GM23338 (cell line): Measurements from ENCODE around the gene CCN5. TPM values are rescaled to one million over a fixed set of nuclear protein-coding genes. Genes with fewer than 3 reads are reported as not detected.
A peak's percentile ranks its signal among the peaks of the same experiment; 100 is the strongest.

Experiments used
- ATAC-seq: fragments of 200-7000 bp; cut with Tn5 transposase; 3 replicates; pipeline ENCODE4 v1.9.1; 2020
- DNase-seq: peaks from one replicate; pipeline ENCODE4 v3.0.0-alpha.2; 2015; ENCODE audit warnings: low spot score
- H2AFZ ChIP-seq: fragments of 200-600 bp; sonication (generic); 2 replicates; pipeline ENCODE4 v1.8.0; 2016; ENCODE audit warnings: antibody characterized with exemption, mild to moderate bottlenecking, moderate library complexity
- H3F3A ChIP-seq: fragments of 200-600 bp; sonication (generic); replicated peaks from 2 replicates; pipeline ENCODE4 v1.8.0; 2017; ENCODE audit warnings: antibody characterized with exemption, mixed run types, low read depth
- H3K27ac ChIP-seq: fragments of 200-600 bp; sonication (generic); 2 replicates; pipeline ENCODE4 v1.6.1; 2016; ENCODE audit warnings: low read depth
- H3K27me3 ChIP-seq: fragments of 200-600 bp; sonication (generic); 2 replicates; pipeline ENCODE4 v1.8.0; 2016; ENCODE audit warnings: mild to moderate bottlenecking, mixed run types, moderate library complexity; ENCODE audit not compliant: insufficient read depth
- H3K36me3 ChIP-seq: fragments of 200-600 bp; sonication (generic); 2 replicates; pipeline ENCODE4 v1.8.0; 2016; ENCODE audit warnings: mild to moderate bottlenecking; ENCODE audit not compliant: insufficient read depth
- H3K4me1 ChIP-seq: fragments of 200-600 bp; sonication (generic); 2 replicates; pipeline ENCODE4 v1.8.0; 2016; ENCODE audit warnings: mild to moderate bottlenecking, moderate library complexity; ENCODE audit not compliant: insufficient read depth
- H3K4me2 ChIP-seq: fragments of 200-600 bp; sonication (generic); 2 replicates; pipeline ENCODE4 v1.7.1; 2017; ENCODE audit warnings: mixed run types
- H3K4me3 ChIP-seq: fragments of 200-600 bp; sonication (generic); 2 replicates; pipeline ENCODE4 v1.6.1; 2016; ENCODE audit warnings: mixed run types
- H3K79me2 ChIP-seq: fragments of 200-600 bp; sonication (generic); replicated peaks from 2 replicates; pipeline ENCODE4 v1.8.0; 2017; ENCODE audit warnings: mild to moderate bottlenecking; ENCODE audit not compliant: insufficient read depth
- H3K9me2 ChIP-seq: fragments of 200-600 bp; sonication (generic); 2 replicates; pipeline ENCODE4 v1.8.0; 2017; ENCODE audit not compliant: insufficient read depth
- H4K20me1 ChIP-seq: fragments of 200-600 bp; sonication (generic); replicated peaks from 2 replicates; pipeline ENCODE4 v1.8.0; 2017; ENCODE audit warnings: mild to moderate bottlenecking; ENCODE audit not compliant: insufficient read depth
- H3K27ac Mint-ChIP-seq: 2 replicates; pipeline ENCODE4 v1.8.0; 2020; ENCODE audit warnings: inconsistent platforms, mild to moderate bottlenecking, moderate library complexity, mixed read lengths
- H3K27me3 Mint-ChIP-seq: 3 replicates; pipeline ENCODE4 v1.8.0; 2022; ENCODE audit warnings: low read depth, mild to moderate bottlenecking, moderate library complexity, mixed read lengths, inconsistent platforms; ENCODE audit not compliant: insufficient read depth, poor library complexity
- H3K36me3 Mint-ChIP-seq: 3 replicates; pipeline ENCODE4 v1.8.0; 2021; ENCODE audit warnings: low read depth, mild to moderate bottlenecking, inconsistent platforms, moderate library complexity, mixed read lengths
- H3K4me1 Mint-ChIP-seq: 3 replicates; pipeline ENCODE4 v1.8.0; 2020; ENCODE audit warnings: mild to moderate bottlenecking, inconsistent platforms, mixed read lengths
- H3K4me3 Mint-ChIP-seq: 3 replicates; pipeline ENCODE4 v1.8.0; 2021; ENCODE audit warnings: moderate library complexity, mild to moderate bottlenecking, inconsistent platforms, mixed read lengths
- H3K9me3 Mint-ChIP-seq: 3 replicates; pipeline ENCODE4 v1.8.0; 2020; ENCODE audit warnings: moderate library complexity, mild to moderate bottlenecking, inconsistent platforms, mixed read lengths
- ETS1 ChIP-seq: IDR thresholded peaks from 2 replicates; pipeline ENCODE4 v1.6.1; 2016; ENCODE audit warnings: antibody characterized with exemption
- EZH2phosphoT487 ChIP-seq: fragments of 200-600 bp; sonication (generic); IDR thresholded peaks from one replicate; pipeline ENCODE4 v1.8.1; 2018; ENCODE audit warnings: antibody characterized with exemption; ENCODE audit not compliant: unreplicated experiment
- JUNB ChIP-seq: IDR thresholded peaks from one replicate; pipeline ENCODE4 v1.6.1; 2016; ENCODE audit warnings: antibody characterized with exemption; ENCODE audit not compliant: unreplicated experiment
- POLR2AphosphoS5 ChIP-seq: IDR thresholded peaks from 2 replicates; pipeline ENCODE4 v1.6.1; 2016; ENCODE audit warnings: antibody characterized with exemption, low read depth
- ZNF114 ChIP-seq: fragments of 250-450 bp; sonication (Bioruptor Pico); IDR thresholded peaks from 2 replicates; pipeline ENCODE4 v1.5.0; 2020; ENCODE audit warnings: mild to moderate bottlenecking, moderate library complexity
- ZNF331 ChIP-seq: fragments of 250-450 bp; sonication (Bioruptor Pico); IDR thresholded peaks from 2 replicates; pipeline ENCODE4 v1.5.0; 2020; ENCODE audit warnings: low read depth, mild to moderate bottlenecking, moderate library complexity
- polyA plus RNA-seq: library from polyadenylated mRNA; unstranded; fragments of >200 nt; fragmentation: Nextera tagmentation; extraction: Ambion mirVana; gene quantifications from 2 replicates; pipeline ENCODE4 v1.2.1, GENCODE V29; 2016
- total RNA-seq: library from RNA; depleted of rRNA; stranded (reverse); fragments of >200 nt; shearing (Covaris generic); gene quantifications from 2 replicates; pipeline ENCODE4 v1.2.3, GENCODE V29; 2014
- TF ChIP-seq, protein P1 (sequence below): IDR thresholded peaks from one replicate; pipeline ENCODE4 v1.6.1; 2018; ENCODE audit warnings: antibody characterized with exemption; ENCODE audit not compliant: unreplicated experiment
- TF ChIP-seq, protein P2 (sequence below), 2 experiments: fragments of 200-600 bp in 1 of 2; sonication (generic) in 1 of 2; conservative IDR thresholded peaks; 2 replicates each; pipeline versions ENCODE4 v1.5.1 to v1.6.1; 2016 to 2017; ENCODE audit warnings: antibody characterized with exemption in 2 of 2, low read depth in 2 of 2, mild to moderate bottlenecking in 2 of 2, moderate library complexity in 1 of 2

CCN5 gene
- total and polyA plus RNA-seq, 2 experiments from 2014 or later, result not detected

DNA sequence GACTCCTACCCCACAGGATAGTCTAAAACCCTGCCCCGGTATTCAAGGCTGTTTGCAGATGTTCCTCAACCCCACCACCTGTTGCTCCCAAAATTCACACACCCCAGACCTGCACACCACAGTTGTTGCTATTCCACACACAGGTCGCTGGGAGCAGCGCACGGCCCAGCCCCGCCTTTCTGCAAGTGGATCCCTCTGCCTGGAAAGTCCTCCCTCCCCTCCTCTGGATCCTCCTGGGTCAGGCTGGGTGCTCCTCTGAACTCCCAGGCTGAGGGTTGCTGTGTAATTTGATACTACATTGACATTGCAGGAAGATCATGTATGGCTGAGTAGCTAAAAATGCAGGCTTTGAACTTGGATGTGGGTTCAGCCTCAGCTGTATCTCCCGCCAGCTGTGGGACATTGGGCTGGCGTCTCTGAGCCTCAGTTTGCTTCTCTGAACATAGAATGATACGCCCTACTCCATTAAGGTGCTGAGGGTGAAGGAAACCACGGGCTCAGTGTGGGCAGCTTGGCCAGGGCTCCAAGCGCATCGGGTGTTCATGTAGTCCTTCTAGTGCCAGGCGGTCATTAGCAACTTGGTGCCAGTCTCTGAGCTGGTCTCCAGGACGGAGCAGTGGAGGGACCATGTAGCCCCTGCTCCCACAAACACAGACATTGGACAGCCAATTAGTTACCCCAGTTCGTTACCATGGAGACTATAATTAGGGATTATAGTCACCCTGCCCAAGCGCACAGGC, 13.9 kb upstream of the CCN5 start:
- peak; percentile 75 for DNase-seq
- peaks cover 20% of the 10 kb centered on the region for H3K4me1 Mint-ChIP-seq

More for the DNA sequence above, 13.9 kb upstream of the CCN5 start:
- Histone ChIP-seq H3F3A (no peaks in the 10 kb centered on the region), H4K20me1 (no peaks in the 10 kb centered on the region), H3K27me3 (no peaks in the 10 kb centered on the region), H3K27ac (no peak overlapping the region), H3K79me2 (no peaks in the 10 kb centered on the region), H3K4me3 (no peak overlapping the region), H2AFZ (peak overlapping the region; percentile 61), H3K4me2 (peak overlapping the region; percentile 28; the same call in 1 of the 2 replicates), H3K36me3 (no peaks in the 10 kb centered on the region), H3K9me2 (no peaks in the 10 kb centered on the region), H3K4me1 (peaks cover 15% of the 10 kb centered on the region)
- Mint-ChIP-seq H3K27me3 (peaks cover 2% of the 10 kb centered on the region), H3K36me3 (no peaks in the 10 kb centered on the region), H3K27ac (no peak overlapping the region), H3K4me3 (no peak overlapping the region), H3K9me3 (no peaks in the 10 kb centered on the region)
- no peak for TF ChIP-seq JUNB
- TF ChIP-seq, protein P1, sequence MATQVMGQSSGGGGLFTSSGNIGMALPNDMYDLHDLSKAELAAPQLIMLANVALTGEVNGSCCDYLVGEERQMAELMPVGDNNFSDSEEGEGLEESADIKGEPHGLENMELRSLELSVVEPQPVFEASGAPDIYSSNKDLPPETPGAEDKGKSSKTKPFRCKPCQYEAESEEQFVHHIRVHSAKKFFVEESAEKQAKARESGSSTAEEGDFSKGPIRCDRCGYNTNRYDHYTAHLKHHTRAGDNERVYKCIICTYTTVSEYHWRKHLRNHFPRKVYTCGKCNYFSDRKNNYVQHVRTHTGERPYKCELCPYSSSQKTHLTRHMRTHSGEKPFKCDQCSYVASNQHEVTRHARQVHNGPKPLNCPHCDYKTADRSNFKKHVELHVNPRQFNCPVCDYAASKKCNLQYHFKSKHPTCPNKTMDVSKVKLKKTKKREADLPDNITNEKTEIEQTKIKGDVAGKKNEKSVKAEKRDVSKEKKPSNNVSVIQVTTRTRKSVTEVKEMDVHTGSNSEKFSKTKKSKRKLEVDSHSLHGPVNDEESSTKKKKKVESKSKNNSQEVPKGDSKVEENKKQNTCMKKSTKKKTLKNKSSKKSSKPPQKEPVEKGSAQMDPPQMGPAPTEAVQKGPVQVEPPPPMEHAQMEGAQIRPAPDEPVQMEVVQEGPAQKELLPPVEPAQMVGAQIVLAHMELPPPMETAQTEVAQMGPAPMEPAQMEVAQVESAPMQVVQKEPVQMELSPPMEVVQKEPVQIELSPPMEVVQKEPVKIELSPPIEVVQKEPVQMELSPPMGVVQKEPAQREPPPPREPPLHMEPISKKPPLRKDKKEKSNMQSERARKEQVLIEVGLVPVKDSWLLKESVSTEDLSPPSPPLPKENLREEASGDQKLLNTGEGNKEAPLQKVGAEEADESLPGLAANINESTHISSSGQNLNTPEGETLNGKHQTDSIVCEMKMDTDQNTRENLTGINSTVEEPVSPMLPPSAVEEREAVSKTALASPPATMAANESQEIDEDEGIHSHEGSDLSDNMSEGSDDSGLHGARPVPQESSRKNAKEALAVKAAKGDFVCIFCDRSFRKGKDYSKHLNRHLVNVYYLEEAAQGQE, result no peak
- TF ChIP-seq, protein P2, sequence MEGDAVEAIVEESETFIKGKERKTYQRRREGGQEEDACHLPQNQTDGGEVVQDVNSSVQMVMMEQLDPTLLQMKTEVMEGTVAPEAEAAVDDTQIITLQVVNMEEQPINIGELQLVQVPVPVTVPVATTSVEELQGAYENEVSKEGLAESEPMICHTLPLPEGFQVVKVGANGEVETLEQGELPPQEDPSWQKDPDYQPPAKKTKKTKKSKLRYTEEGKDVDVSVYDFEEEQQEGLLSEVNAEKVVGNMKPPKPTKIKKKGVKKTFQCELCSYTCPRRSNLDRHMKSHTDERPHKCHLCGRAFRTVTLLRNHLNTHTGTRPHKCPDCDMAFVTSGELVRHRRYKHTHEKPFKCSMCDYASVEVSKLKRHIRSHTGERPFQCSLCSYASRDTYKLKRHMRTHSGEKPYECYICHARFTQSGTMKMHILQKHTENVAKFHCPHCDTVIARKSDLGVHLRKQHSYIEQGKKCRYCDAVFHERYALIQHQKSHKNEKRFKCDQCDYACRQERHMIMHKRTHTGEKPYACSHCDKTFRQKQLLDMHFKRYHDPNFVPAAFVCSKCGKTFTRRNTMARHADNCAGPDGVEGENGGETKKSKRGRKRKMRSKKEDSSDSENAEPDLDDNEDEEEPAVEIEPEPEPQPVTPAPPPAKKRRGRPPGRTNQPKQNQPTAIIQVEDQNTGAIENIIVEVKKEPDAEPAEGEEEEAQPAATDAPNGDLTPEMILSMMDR (conservative IDR thresholded peaks at IDR 0.05; ENCODE audit: low read depth in 2 of 2), result 0 out of 4 replicates have a peak, but pooled peaks have one; percentile 5 to 11
- TF ChIP-seq ZNF114 (CRISPR knock-in tag), result no peak
- TF ChIP-seq ZNF331, result no peak
- no peak for TF ChIP-seq ETS1
- no peak for TF ChIP-seq EZH2phosphoT487
- TF ChIP-seq POLR2AphosphoS5, result no peak
- ATAC-seq, result peak; percentile 86
